Peyer's patch (tissue), 4 donors: ENCODE measurements around the gene TBC1D2B.

ENCODE experiments used
- CTCF ChIP-seq, 6 experiments: fragments of 450-650 bp in 4 of 6; fragments of 200-600 bp in 2 of 6; sonication (generic) in 1 of 6; IDR thresholded peaks; one replicate each; pipeline ENCODE4 v1.5.1; 2017 to 2019; ENCODE audit warnings: antibody characterized with exemption in 6 of 6, mild to moderate bottlenecking in 3 of 6, moderate library complexity in 1 of 6
- POLR2A ChIP-seq, 2 donors: fragments of 450-650 bp; IDR thresholded peaks; one replicate each; pipeline ENCODE4 v1.5.1; 2017; ENCODE audit warnings: antibody characterized with exemption in 2 of 2, mild to moderate bottlenecking in 2 of 2, moderate library complexity in 2 of 2

- TF ChIP-seq CTCF (IDR thresholded peaks at IDR 0.05) (no peak), POLR2A (IDR thresholded peaks at IDR 0.05) (no peak)
Measured at GRCh38 chr15:78054966-78055365, 22.5 kb downstream of the TBC1D2B start.
